NCI-H2081 treated with DMSO at 0.1 percent for 48 hours (cell line): ENCODE measurements around the gene DNMBP.

Experiments used
- DNase-seq: peaks from one replicate; lab custom pipeline; 2025; lab: John Stamatoyannopoulos, UW

The DNMBP gene

DNA sequence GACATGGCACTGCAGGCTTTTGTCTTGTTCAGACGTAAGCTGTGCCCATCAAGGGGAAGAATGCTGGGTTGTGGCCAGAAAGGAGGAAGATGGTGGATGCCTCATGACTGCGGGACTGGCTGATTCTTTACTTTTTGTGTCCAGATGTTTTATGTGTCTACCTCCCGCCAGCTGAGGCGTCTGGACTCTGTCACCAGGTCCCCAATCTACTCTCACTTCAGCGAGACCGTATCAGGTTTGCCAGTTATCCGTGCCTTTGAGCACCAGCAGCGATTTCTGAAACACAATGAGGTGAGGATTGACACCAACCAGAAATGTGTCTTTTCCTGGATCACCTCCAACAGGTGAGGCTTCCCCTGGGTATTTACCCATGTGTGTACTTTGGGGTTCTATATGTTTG, 173.8 kb downstream of the DNMBP start:
- DNase-seq, result no peak

DNA sequence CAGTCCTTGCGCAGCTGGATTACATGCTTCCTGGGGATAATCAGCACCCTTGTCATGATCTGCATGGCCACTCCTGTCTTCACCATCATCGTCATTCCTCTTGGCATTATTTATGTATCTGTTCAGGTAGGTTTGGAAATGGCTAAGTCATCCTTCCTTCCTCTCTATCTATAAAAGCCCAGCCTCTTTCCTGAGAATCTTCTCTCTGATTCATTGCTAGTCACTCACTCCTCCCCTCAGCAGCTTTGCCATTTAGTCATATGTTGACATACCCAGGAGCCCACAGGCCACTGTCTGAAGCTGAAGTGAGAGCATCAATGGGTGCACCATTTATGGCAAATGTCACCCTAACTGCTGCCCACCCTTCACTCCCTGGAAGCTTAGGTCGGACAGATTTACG, 175.3 kb downstream of the DNMBP start:
- DNase-seq, result no peak

DNA sequence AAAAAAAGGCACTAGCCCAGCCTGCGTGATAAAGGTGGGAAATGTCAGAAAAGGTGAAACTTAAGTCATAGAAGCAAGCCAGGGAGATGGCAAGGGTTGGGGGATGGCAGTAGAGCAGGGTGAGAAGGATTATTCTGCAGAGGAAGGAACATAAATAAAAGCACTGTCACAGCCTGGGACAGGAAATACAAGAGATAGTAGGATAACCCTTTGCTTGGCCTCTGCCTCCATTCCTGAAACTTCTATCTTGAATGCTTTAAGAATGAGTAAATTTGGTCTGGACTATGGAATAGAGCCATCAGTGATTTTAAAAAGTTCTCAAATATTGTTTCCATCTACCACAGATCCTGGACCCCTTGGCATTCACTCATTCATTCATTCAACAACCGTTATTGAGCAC, 177.3 kb downstream of the DNMBP start:
- DNase-seq, result no peak

DNA sequence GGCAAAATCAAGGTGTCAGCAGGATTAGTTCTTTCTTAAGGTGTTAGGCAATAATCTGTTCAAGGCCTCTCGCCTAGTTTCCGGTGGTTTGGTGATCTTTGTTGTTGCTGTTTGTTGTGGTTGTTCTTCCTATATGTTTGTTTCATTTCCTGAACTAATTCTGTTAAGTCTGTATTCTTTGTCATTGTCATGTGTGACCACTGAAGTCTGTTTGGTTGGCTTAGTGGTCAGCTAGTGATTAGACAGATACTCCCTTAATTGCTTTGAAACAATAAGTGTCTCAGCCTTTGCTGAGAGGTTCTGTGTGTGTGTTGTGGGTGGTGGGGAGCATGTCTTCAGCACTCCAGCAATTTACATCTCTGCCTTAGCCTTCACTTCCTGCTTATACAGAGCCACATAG, 181.3 kb downstream of the DNMBP start:
- no peak for DNase-seq

DNA sequence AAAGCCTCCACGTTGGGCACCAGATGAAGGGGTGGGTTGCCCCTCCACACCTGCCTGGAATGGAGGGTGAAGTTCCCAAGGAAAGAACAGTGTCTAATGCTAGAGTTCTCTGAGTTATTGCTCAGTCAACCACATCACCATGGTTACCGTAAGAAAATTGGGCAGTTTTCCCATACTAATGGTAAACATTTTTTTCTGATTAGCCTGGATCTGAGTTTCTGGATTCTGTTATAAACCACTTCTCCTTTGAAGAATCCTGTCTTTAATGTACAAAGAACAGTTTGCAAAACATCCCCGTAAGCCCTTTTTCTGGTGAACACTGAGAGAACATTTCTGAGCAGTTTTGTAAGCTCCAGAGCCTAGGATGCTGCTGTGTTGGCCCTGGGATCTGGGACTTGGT, 181.8 kb downstream of the DNMBP start:
- DNase-seq, result no peak
